CD14-positive monocyte (primary cell): ENCODE results near the gene SLC12A6. TPM values are rescaled to one million over a fixed set of nuclear protein-coding genes. Genes with fewer than 3 reads are reported as not detected.

Experiments used
- DNase-seq, 3 donors: peaks; one replicate each; pipeline ENCODE4 v3.0.0-alpha.2; 2011 to 2022
- H2AFZ ChIP-seq: 2 replicates; pipeline ENCODE4 v1.6.0; 2012; ENCODE audit warnings: mild to moderate bottlenecking, low read depth, low read length, inconsistent platforms; ENCODE audit not compliant: insufficient read depth, poor library complexity, severe bottlenecking
- H3K27ac ChIP-seq, 2 donors: 1 replicate in 1 of 2; 2 replicates in 1 of 2; pipeline ENCODE4 v1.5.1; 2012 to 2013; ENCODE audit warnings: low read length in 2 of 2, control low read depth in 1 of 2, inconsistent platforms in 1 of 2, low read depth in 1 of 2, mild to moderate bottlenecking in 1 of 2
- H3K27me3 ChIP-seq, 2 donors: one replicate each; pipeline versions ENCODE4 v1.6.0 to v1.6.1; 2011 to 2013; ENCODE audit warnings: low read length in 2 of 2; ENCODE audit not compliant: control insufficient read depth in 2 of 2, insufficient read depth in 2 of 2
- H3K36me3 ChIP-seq, 2 donors: replicated peaks in 1 of 2; 1 replicate in 1 of 2; 2 replicates in 1 of 2; pipeline versions ENCODE4 v1.5.1 to v1.6.1; 2012 to 2013; ENCODE audit warnings: low read length in 2 of 2, control low read depth in 1 of 2, inconsistent platforms in 1 of 2, mild to moderate bottlenecking in 1 of 2; ENCODE audit not compliant: insufficient read depth in 2 of 2, control insufficient read depth in 1 of 2
- H3K4me1 ChIP-seq, 2 donors: 1 replicate in 1 of 2; 2 replicates in 1 of 2; pipeline versions ENCODE4 v1.5.1 to v1.6.1; 2012 to 2013; ENCODE audit warnings: low read length in 2 of 2, control low read depth in 1 of 2, inconsistent platforms in 1 of 2, mild to moderate bottlenecking in 1 of 2, moderate library complexity in 1 of 2; ENCODE audit not compliant: insufficient read depth in 2 of 2, control insufficient read depth in 1 of 2
- H3K4me2 ChIP-seq: replicated peaks from 2 replicates; pipeline ENCODE3; 2012; ENCODE audit warnings: low read length, moderate library complexity, mild to moderate bottlenecking; ENCODE audit not compliant: poor library complexity, severe bottlenecking; ENCODE audit errors: extremely low read depth
- H3K4me3 ChIP-seq, 3 experiments: fragments of 200-600 bp in 1 of 3; sonication (generic) in 1 of 3; replicated peaks in 1 of 3; 1 replicate in 2 of 3; 2 replicates in 1 of 3; pipeline ENCODE4 v1.5.1; 2011 to 2013; ENCODE audit warnings: low read length in 3 of 3, mild to moderate bottlenecking in 3 of 3, control low read depth in 2 of 3, low read depth in 2 of 3, inconsistent platforms in 1 of 3, moderate library complexity in 1 of 3
- H3K79me2 ChIP-seq: 2 replicates; pipeline ENCODE4 v1.6.0; 2012; ENCODE audit warnings: mild to moderate bottlenecking, control low read depth, inconsistent platforms, low read length, moderate library complexity; ENCODE audit not compliant: insufficient read depth
- H3K9ac ChIP-seq: 2 replicates; pipeline ENCODE4 v1.6.0; 2017; ENCODE audit warnings: low read length, mild to moderate bottlenecking; ENCODE audit not compliant: insufficient read depth, poor library complexity, severe bottlenecking
- H3K9me3 ChIP-seq, 2 donors: replicated peaks in 1 of 2; 1 replicate in 1 of 2; 2 replicates in 1 of 2; pipeline versions ENCODE4 v1.5.1 to v1.6.1; 2012 to 2013; ENCODE audit warnings: low read length in 2 of 2, control low read depth in 1 of 2; ENCODE audit not compliant: control insufficient read depth in 1 of 2, insufficient read depth in 1 of 2
- H4K20me1 ChIP-seq: 2 replicates; pipeline ENCODE4 v1.6.0; 2012; ENCODE audit warnings: mild to moderate bottlenecking, low read length, control low read depth, moderate library complexity; ENCODE audit not compliant: insufficient read depth
- H3K27ac Mint-ChIP-seq, 7 donors: one replicate each; pipeline ENCODE4 v1.8.0; 2020; ENCODE audit warnings: mild to moderate bottlenecking in 7 of 7, mixed read lengths in 7 of 7, moderate library complexity in 6 of 7, inconsistent platforms in 2 of 7
- H3K27me3 Mint-ChIP-seq, 3 donors: one replicate each; pipeline ENCODE4 v1.8.0; 2021 to 2022; ENCODE audit warnings: low read depth in 3 of 3, mild to moderate bottlenecking in 3 of 3, mixed read lengths in 3 of 3, moderate library complexity in 3 of 3, inconsistent platforms in 1 of 3
- H3K36me3 Mint-ChIP-seq, 2 donors: one replicate each; pipeline ENCODE4 v1.8.0; 2020; ENCODE audit warnings: mixed read lengths in 2 of 2, inconsistent platforms in 1 of 2, mild to moderate bottlenecking in 1 of 2
- H3K4me1 Mint-ChIP-seq: one replicate; pipeline ENCODE4 v1.8.0; 2020; ENCODE audit warnings: mild to moderate bottlenecking, mixed read lengths
- H3K4me3 Mint-ChIP-seq, 2 donors: one replicate each; pipeline ENCODE4 v1.8.0; 2020; ENCODE audit warnings: mild to moderate bottlenecking in 2 of 2, mixed read lengths in 2 of 2, moderate library complexity in 1 of 2
- H3K9me3 Mint-ChIP-seq, 7 donors: one replicate each; pipeline ENCODE4 v1.8.0; 2020 to 2022; ENCODE audit warnings: mixed read lengths in 7 of 7, mild to moderate bottlenecking in 6 of 7, moderate library complexity in 6 of 7, inconsistent platforms in 2 of 7
- CTCF ChIP-seq: fragments of 200-600 bp; IDR thresholded peaks from one replicate; pipeline ENCODE4 v1.8.0; 2022; ENCODE audit warnings: antibody characterized with exemption, mild to moderate bottlenecking
- WGBS: methylation state at CpG from one replicate; pipeline ENCODE4 v1.1.5; 2013; ENCODE audit warnings: missing lambda C conversion rate; ENCODE audit not compliant: insufficient coverage; 5-methylcytosine and 5-hydroxymethylcytosine counted together
- intact Hi-C, 2 donors: fragments of 100-400 bp; cut with micrococcal nuclease; formaldehyde crosslinking; loops; one replicate each; pipeline versions ENCODE4 v1.15.0 to v1.15.1; 2023
- polyA plus RNA-seq, 3 donors: library from polyadenylated mRNA; depleted of rRNA in 1 of 3; unstranded in 2 of 3; stranded (reverse) in 1 of 3; fragments of 300-500 nt in 2 of 3; fragments of >200 nt in 1 of 3; fragmentation: Illumina TruSeq in 2 of 3; gene quantifications; 1 replicate in 2 of 3; 2 replicates in 1 of 3; pipeline ENCODE4 v1.2.3, GENCODE V29; 2012 to 2021

The SLC12A6 gene
- polyA plus RNA-seq, 3 donors, result 5.4 to 80.0 (median 8.0) TPM

GRCh38 chr15:34240537-34240936, 97.0 kb downstream of the SLC12A6 start:
- DNase-seq, result no peak
- H3K4me3 Mint-ChIP-seq, result no peak overlapping the region
- WGBS, result 100% methylated on average over 3 of the region's 3 CpGs
- no peak overlapping the region for H3K27ac ChIP-seq
- H2AFZ ChIP-seq, result no peak overlapping the region
- H3K36me3 Mint-ChIP-seq, result peaks cover 86 to 95% of the 10 kb centered on the region in 2 donors
- peaks cover 0 to 2% (median 0%) of the 10 kb centered on the region in 3 donors for H3K27me3 Mint-ChIP-seq
- intact Hi-C loops, result loop anchor here (5.0 to 10.0 kb wide), 2 partner anchors 102 to 124 kb away; partner anchors contain the start of genes LPCAT4 (in 1 of the 2), NOP10 (in 1 of the 2) and NUTM1 (in 1 of the 2)
- no peaks in the 10 kb centered on the region for H3K27me3 ChIP-seq
- no peaks in the 10 kb centered on the region for H3K4me1 ChIP-seq
- H4K20me1 ChIP-seq, result peaks cover 5% of the 10 kb centered on the region
- H3K4me2 ChIP-seq, result no peak overlapping the region
- no peaks in the 10 kb centered on the region for H3K9me3 ChIP-seq
- no peaks in the 10 kb centered on the region for H3K9me3 Mint-ChIP-seq
- peaks cover 88 to 94% of the 10 kb centered on the region in 2 donors for H3K36me3 ChIP-seq
- no peaks in the 10 kb centered on the region for H3K79me2 ChIP-seq
- no peak overlapping the region for H3K9ac ChIP-seq
- H3K27ac Mint-ChIP-seq, result no peak overlapping the region
- H3K4me1 Mint-ChIP-seq, result no peaks in the 10 kb centered on the region
- no peak overlapping the region for H3K4me3 ChIP-seq
- no peak for TF ChIP-seq CTCF

DNA sequence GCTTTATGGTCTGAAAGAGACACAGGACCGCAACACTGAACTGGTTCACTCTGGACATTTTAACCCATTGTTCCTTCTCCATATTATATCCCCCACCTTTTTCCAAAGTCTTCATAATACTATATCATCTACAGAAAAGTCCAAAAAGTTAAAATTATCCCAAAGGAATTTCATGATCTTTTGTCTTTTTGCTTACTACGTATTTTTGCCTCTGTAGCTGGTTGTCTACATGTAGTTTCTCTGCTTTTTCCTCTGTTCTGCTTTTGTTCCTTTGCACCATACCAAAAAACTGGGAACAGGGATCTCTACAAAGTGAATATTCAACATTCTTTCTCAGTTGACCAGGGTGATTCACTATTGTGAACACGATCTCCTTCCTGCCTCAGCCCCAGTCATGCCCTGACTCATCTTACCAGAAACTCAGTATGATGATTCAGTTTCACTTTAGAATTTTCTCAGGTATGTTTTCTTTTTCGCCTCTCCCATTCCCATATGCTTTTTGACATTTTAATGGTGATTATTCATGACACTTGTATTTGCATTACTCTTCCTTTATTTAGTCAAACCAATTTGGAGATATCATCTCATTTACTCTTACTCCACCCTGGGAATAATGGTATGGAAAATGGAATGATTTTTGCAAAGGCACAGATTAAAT, 98.3 kb downstream of the SLC12A6 start:
- WGBS, result 100% methylated on average over 3 of the region's 4 CpGs

More for the DNA sequence above, 98.3 kb downstream of the SLC12A6 start:
- peaks cover 0 to 2% (median 0%) of the 10 kb centered on the region in 3 donors for H3K27me3 Mint-ChIP-seq
- Histone ChIP-seq H3K9me3 (no peaks in the 10 kb centered on the region), H3K27me3 (no peaks in the 10 kb centered on the region), H3K27ac (no peak overlapping the region), H4K20me1 (peaks cover 5% of the 10 kb centered on the region), H3K79me2 (no peaks in the 10 kb centered on the region), H3K4me3 (no peak overlapping the region), H3K4me1 (no peaks in the 10 kb centered on the region), H3K4me2 (no peak overlapping the region), H3K36me3 (peaks cover 87 to 94% of the 10 kb centered on the region in 2 donors), H2AFZ (no peak overlapping the region), H3K9ac (no peak overlapping the region)
- H3K9me3 Mint-ChIP-seq, result no peaks in the 10 kb centered on the region
- H3K4me3 Mint-ChIP-seq, result no peak overlapping the region
- no peaks in the 10 kb centered on the region for H3K4me1 Mint-ChIP-seq
- DNase-seq, result peak in 1 of 3 donors; percentile 8
- no peak overlapping the region for H3K27ac Mint-ChIP-seq
- H3K36me3 Mint-ChIP-seq, result peaks cover 82 to 93% of the 10 kb centered on the region in 2 donors
- TF ChIP-seq CTCF, result no peak
- intact Hi-C loops, result no loop called here
